ENCODE results near the gene SPAG17.

Gene SPAG17

DNA sequence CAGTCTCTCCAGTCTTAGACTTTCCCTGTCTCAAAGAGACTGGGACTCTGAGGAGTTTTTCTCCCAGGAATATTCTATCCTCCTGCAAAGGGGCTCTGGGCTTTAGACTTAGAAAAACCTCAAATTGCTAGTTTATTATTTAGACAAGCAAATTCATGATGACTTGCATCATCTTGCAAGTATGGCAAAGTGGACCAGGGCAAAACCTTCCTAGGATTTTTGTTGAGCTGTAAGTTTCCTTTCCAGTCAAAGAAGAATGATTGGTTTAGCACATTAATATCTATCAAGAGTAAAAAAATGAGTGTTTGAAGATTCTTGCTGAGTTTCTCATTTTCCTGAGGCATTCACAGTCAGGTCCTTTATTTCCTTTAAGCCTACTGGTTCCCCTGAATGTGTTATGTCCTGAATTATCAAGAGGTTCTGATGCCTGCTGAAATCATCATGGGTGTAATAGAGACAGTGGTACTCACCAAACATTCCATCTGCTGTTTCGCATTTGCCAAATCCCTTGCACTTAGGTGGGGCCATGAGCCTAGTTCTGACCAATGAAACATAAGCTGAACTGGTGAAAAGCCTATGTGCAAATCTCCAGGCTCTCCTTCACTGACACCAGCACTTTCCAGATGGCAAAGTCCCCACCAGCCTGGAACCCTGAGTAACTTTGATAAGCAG lies 25.2 kb upstream of the SPAG17 start:
- no peak for TF ChIP-seq CTCF (IDR thresholded peaks at IDR 0.05; ENCODE audit: extremely low read depth, missing control alignments)
- no peak for DNase-seq (ENCODE audit: low spot score)

- no peak for DNase-seq (ENCODE audit: low spot score)
- TF ChIP-seq CTCF (IDR thresholded peaks at IDR 0.05; ENCODE audit: extremely low read depth, missing control alignments), result no peak
These were observed 24.6 kb upstream of the SPAG17 start for GRCh38 chr1:118209648-118210047.

DNA sequence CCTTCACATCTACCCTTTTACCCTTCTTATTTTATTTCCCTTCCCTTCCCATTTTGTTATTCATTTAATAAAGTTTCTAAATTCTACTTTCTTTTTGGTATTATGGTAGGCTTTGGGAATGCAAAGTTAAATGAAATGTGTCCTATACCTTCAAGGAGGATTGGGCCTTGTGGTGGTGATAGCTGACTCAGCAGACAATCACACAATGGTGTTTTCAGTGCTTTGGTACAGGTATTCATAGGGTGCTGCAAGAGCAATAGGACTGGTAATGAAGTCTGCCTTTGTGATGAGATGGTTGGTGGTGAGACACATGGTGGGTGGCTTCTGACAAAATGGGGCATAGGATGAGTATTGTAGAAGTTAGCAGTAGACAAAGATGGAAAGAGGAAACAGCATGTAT lies 21.9 kb upstream of the SPAG17 start:
- TF ChIP-seq CTCF (IDR thresholded peaks at IDR 0.05; ENCODE audit: extremely low read depth, missing control alignments), result no peak

GRCh38 chr1:118204648-118205047 lies 19.6 kb upstream of the SPAG17 start:
- no peak for DNase-seq (ENCODE audit: low spot score)
- TF ChIP-seq CTCF (IDR thresholded peaks at IDR 0.05; ENCODE audit: extremely low read depth, missing control alignments), result no peak

More for the DNA sequence above, 21.9 kb upstream of the SPAG17 start:
- no peak for DNase-seq (ENCODE audit: low spot score)

GRCh38 chr1:118204105-118204504 lies 19.1 kb upstream of the SPAG17 start:
- DNase-seq (ENCODE audit: low spot score), result no peak
- no peak for TF ChIP-seq CTCF (IDR thresholded peaks at IDR 0.05; ENCODE audit: extremely low read depth, missing control alignments)

DNA sequence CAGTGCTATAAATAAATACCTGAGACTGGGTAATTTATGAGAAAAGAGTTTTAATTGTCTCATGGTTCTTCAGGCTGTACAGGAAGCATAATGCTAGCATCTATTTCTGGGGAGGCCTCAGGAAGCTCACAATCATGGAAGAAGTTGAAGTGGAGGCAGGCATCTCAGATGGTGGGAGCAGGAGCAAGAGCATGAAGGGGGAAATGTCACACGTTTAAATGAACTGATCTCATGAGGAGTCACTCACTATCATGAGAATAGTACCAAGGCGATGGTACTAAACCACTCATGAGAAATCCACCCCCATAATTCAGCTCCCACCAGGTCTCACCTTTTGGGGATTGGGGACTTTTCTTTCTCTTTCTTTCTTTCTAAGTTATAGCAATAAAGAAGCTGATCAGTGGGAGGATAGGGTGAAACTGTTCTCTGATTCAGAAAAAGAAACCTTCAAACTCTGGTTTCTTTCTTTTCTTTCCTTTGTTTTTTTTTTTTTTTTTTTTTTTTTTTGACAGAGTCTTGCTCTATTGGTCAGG lies 17.1 kb upstream of the SPAG17 start:
- no peak for DNase-seq (ENCODE audit: low spot score)
- TF ChIP-seq CTCF (IDR thresholded peaks at IDR 0.05; ENCODE audit: extremely low read depth, missing control alignments), result no peak

DNA sequence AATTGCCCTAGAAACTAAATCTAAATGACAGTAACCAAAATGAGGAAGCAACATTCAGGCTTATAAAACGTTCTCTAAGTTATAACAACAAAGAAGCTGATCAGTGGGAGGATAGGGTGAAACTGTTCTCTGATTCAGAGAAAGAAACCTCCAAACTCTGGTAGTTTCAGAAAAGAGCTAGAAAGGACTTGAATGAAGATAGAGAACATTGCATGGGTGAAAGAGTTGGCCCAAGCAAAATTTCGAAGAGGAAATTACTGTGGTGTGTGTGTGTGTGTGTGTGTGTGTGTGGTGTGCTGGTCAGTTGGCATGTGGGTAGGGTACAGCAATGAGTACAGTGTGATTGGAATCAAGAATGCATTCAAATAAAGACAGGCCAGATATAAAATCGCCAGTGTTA lies 16.5 kb upstream of the SPAG17 start:
- TF ChIP-seq CTCF (IDR thresholded peaks at IDR 0.05; ENCODE audit: extremely low read depth, missing control alignments), result no peak
- no peak for DNase-seq (ENCODE audit: low spot score)
